Brain pericyte (primary cell): ENCODE data around the gene ALCAM.

ENCODE experiments used
- DNase-seq: peaks from one replicate; pipeline ENCODE4 v3.0.0-alpha.2; 2012; ENCODE audit warnings: low read depth, low spot score

The ALCAM gene

DNA sequence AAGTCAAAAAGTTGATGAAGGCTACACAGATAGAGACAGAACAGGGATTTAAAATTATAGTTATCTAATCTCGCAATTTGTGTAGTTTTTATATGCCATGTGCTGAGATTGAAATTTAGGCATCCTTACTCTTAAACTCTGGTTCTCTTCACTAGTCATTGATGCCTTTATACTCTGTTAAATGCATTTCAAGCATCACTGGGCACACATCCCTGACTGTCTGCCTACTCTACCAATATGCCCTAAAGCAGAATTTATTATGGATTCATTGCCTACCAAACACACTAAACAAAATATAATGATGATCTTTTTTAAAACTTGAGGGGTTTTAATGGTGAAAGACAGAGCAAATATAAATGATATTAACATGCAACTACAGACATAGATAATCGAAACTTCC is 10.3 kb upstream of the ALCAM start:
- DNase-seq = no peak

DNA sequence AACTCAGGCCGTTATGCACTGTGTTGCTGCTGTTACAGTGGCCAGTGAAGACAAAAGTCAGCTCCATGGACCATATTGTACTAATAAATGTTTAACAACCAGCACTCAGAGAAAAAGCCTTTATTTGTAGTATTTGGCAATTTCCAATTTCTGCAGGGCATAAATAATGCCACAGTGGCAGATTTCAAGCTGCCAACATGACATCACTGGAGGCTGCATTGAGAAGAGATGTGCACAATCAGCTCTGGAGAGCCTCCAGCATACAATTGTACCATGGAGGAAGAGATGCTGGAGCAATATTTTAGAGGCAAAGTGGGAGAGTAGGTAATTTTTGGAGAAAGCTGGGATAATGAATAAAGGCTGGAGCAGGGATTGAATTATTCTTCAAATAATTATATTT is 9.7 kb upstream of the ALCAM start:
- no peak for DNase-seq

DNA sequence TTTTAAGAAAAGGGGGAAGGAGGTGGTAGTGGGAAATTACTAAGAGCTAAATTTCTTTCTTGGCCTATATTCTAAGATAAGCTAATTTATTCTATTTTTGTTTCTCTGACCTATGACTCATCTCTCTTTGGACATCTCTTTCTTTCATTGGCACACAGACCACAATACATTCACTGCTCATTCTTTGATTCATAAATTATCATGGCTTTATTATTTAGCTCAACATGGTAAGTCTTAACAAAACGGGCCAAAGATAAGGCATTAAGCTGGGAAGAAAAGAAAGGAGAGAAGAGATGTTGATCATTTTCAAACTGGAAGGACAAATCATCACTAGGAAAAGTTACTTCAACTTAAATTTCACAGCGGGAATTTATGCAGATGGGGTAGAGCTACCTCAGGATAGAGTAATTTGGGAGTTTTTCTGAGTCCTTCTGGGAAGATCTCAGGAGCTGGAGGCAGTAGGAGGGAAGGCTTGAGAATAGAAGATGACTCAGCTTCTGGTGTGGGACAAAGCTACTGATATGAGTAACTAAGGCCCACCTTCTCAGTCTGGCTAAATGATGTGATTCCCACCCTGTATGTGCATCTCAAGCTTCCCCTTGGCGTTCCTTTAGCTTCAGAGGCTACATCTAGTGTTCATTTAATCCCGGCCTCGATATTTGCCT is 7.5 kb upstream of the ALCAM start:
- DNase-seq = no peak

DNA sequence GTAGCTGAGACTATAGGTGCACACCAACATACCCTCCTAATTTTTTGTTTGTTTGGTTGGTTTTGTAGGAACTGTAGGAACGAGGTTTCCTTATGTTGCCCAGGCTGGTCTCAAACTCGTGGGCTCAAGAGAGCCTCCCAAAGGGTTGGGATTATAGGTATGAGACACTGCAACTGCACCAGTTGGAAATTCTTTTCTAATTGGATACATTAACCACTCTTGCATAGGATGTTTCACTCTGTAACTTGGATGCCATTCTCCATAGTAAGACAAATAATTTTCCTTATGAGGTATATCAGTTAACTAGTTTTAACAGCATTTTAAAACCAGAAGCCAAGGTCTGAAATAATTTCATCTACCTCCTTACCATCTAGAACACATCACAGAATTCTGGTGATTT is 6.7 kb upstream of the ALCAM start:
- no peak for DNase-seq

GRCh38 chr3:105362021-105362665 is 4.6 kb upstream of the ALCAM start:
- DNase-seq = no peak

GRCh38 chr3:105364128-105364527 is 2.6 kb upstream of the ALCAM start:
- DNase-seq = no peak

- no peak for DNase-seq
Measured at GRCh38 chr3:105365081-105365390, 1.7 kb upstream of the ALCAM start.

- DNase-seq = peak; percentile 50
Measured at GRCh38 chr3:105365391-105366325, 1.1 kb upstream of the ALCAM start.

GRCh38 chr3:105367063-105367405 is 325 bp downstream of the ALCAM start:
- no peak for DNase-seq

- peak; percentile 46 for DNase-seq
Measured at GRCh38 chr3:105367406-105368213, 901 bp downstream of the ALCAM start.

DNA sequence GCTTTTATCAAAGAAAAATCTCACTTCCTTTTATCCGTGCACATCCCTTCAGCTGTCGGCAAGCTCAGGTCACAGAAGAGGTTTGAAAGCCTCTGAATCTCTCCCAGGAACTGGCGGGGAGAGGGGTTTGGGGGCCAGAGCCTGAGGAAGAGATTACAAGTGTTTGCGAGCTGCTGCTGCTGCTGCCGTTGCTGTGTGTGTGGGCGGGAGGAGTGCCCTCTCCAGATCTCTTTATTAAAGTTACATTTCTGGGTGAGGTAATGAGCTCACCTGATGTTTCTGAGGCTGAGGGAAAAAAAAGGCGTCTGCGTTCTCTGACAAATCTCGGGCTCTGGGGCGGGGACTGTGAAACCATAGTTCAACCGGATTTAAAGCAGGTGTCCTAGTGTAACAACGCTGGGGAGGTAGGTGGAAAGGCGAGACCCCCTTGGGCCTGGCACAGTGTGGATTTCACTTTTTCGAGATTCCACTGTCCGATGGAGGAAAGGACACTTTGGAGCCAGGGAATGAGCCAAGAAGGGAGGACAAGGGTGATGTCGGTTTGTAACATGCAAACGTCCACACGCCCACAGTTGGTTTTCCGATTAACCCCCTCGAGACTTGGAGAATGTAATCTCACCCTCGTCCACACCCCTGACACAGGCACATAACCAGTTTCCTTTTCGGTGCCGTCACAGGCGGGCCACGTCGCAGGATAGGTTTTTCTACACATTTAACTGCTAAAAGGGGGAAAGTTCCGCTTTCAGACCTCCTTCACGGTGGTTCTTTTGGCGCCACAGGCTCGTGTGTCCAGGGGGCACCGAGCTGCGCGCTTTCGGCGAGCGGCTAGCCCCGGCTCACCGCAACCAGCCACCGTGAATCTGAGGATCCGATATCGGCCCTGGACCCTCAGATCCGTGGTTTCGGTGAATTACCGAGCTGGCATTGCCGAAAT is 2.1 kb downstream of the ALCAM start:
- no peak for DNase-seq

GRCh38 chr3:105369500-105370371 is 3.0 kb downstream of the ALCAM start:
- peak; percentile 57 for DNase-seq

GRCh38 chr3:105373383-105373782 is 6.7 kb downstream of the ALCAM start:
- no peak for DNase-seq

DNA sequence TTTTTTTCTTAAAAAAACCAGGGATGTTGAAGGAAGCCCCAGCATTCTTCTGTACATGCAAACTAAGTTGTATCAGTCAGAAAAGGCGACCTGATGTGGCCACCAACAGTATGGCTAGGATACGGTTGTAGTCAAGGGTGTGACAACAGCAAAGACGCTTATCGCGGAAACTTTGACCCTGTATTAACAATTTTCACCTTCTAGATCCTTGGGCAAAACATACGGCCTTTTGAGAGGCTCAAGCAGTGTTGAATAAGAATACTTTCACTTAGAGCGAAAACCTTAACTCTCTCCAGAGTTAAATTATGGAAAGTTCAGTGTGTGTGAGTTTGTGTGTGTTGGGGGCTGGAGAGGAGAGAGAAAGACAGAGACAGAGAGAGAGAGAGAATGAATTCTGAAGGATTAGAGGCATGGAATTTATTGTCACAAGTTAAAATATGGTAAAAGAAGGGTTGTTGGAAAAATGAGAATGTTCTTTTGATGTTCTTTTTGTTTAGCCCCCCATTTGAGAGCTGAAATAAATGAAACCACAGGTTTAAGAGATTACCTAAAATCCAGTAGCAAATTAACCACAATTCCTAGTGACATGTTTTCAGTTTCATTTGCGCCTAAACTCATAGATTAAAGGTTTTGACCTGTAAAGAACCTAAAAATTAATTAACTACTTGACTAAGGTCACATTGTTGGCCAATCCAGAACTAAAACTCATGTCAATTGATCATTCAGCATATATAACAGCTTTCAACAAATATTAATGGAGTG is 9.2 kb downstream of the ALCAM start:
- no peak for DNase-seq

DNA sequence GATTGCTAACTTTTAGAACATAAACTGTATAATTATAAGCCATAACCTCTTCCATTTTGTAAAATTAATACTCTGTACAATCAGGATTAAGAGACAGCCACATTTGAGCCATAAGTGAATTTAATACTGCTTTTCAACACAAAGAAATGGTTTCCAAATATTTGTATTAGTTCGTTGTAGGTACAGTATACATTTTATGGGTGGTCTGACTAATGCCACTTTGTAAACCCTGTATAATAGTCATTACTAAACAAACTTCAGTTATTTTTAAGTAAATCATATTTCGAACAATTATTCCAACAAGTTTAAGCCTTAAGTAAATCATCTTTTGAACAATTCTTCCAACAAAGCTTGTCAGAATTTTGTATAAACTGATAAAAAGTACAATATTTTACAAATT is 11.0 kb downstream of the ALCAM start:
- DNase-seq = no peak

DNA sequence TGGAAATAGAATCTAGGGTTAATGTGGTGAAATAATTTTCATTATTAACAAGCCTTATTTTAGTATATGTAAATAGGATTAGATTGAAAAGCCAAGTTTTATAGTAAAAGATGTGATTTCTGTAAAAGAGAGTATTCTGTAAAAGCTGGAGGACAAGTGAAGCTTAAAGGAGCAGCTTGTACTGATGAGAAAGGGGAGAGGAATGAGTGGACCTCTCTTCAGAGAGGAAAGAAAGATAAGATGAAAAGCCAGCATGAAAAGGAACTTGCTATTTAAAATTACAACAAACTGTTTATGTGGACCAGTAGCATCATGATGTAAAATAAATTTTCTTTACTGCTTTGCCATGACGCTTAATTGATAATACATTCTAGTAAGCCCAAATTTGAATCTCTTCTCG is 18.5 kb downstream of the ALCAM start:
- no peak for DNase-seq

GRCh38 chr3:105385819-105386508 is 19.3 kb downstream of the ALCAM start:
- DNase-seq = no peak

- no peak for DNase-seq
Measured at GRCh38 chr3:105387122-105387751, 20.5 kb downstream of the ALCAM start.
